Caco-2 (cell line): ENCODE measurements around the gene ASAP2. TPM values are rescaled to one million over a fixed set of nuclear protein-coding genes. Genes with fewer than 3 reads are reported as not detected.

Experiments
- BruUV-seq: library from RNA; stranded (reverse); fragments of 400-500 nt; replicated peaks from 2 replicates; lab custom pipeline; 2021; lab: Mats Ljungman, UMichigan
- CTCF ChIA-PET: fragments of 300-600 bp; sonication (Branson Sonifier 250); formaldehyde crosslinking; loops from one replicate; lab custom pipeline; 2022; ENCODE audit warnings: antibody characterized with exemption; lab: Charles Lee
- POLR2A ChIA-PET: fragments of 300-600 bp; sonication (Branson Sonifier 250); formaldehyde crosslinking; loops from one replicate; lab custom pipeline; 2022; ENCODE audit warnings: antibody characterized with exemption; lab: Charles Lee
- DNase-seq, 2 experiments: peaks; one replicate each; pipeline versions ENCODE4 v3.0.0 to v3.0.0-alpha.2; 2020 to 2022
- H3K27me3 ChIP-seq: replicated peaks from 2 replicates; pipeline ENCODE4 v1.6.0; 2011; ENCODE audit warnings: low read length; ENCODE audit not compliant: control insufficient read depth, insufficient read depth
- H3K36me3 ChIP-seq: 2 replicates; pipeline ENCODE4 v1.5.1; 2011; ENCODE audit warnings: low read length; ENCODE audit not compliant: control insufficient read depth, insufficient read depth
- H3K4me1 ChIP-seq: fragments of 250-450 bp; sonication (Bioruptor Pico); 2 replicates; pipeline ENCODE4 v1.5.1; 2020; ENCODE audit warnings: mild to moderate bottlenecking
- H3K4me3 ChIP-seq: 2 replicates; pipeline ENCODE4 v1.5.1; 2011; ENCODE audit warnings: low read depth, mild to moderate bottlenecking, control low read depth, low read length
- H3K9me3 ChIP-seq: fragments of 250-450 bp; sonication (Bioruptor Pico); 2 replicates; pipeline ENCODE4 v1.5.1; 2020; ENCODE audit warnings: mild to moderate bottlenecking, moderate library complexity
- H3K27ac Mint-ChIP-seq: one replicate; pipeline ENCODE4 v1.8.0; 2022; ENCODE audit warnings: mixed read lengths; ENCODE audit not compliant: unreplicated experiment
- H3K27me3 Mint-ChIP-seq: one replicate; pipeline ENCODE4 v1.8.0; 2022; ENCODE audit warnings: mixed read lengths; ENCODE audit not compliant: insufficient read depth, unreplicated experiment
- H3K36me3 Mint-ChIP-seq: one replicate; pipeline ENCODE4 v1.8.0; 2022; ENCODE audit warnings: mild to moderate bottlenecking, mixed read lengths; ENCODE audit not compliant: insufficient read depth, unreplicated experiment
- H3K4me1 Mint-ChIP-seq: one replicate; pipeline ENCODE4 v1.8.0; 2022; ENCODE audit warnings: low read depth, mixed read lengths; ENCODE audit not compliant: unreplicated experiment
- H3K4me3 Mint-ChIP-seq: one replicate; pipeline ENCODE4 v1.8.0; 2022; ENCODE audit warnings: mild to moderate bottlenecking, moderate library complexity, mixed read lengths; ENCODE audit not compliant: unreplicated experiment
- H3K9me3 Mint-ChIP-seq: one replicate; pipeline ENCODE4 v1.8.0; 2022; ENCODE audit warnings: mixed read lengths; ENCODE audit not compliant: unreplicated experiment
- CTCF ChIP-seq, 2 experiments: fragments of 200-600 bp in 1 of 2; IDR thresholded peaks; 1 replicate in 1 of 2; 2 replicates in 1 of 2; pipeline versions ENCODE4 v1.5.1 to v1.8.0; 2011 to 2022; ENCODE audit warnings: antibody characterized with exemption in 1 of 2, control low read depth in 1 of 2, inconsistent platforms in 1 of 2, low read depth in 1 of 2, low read length in 1 of 2, mild to moderate bottlenecking in 1 of 2, moderate library complexity in 1 of 2; ENCODE audit not compliant: insufficient read depth in 1 of 2, severe bottlenecking in 1 of 2, unreplicated experiment in 1 of 2
- intact Hi-C: fragments of 100-400 bp; cut with micrococcal nuclease; formaldehyde crosslinking; loops from one replicate; pipeline ENCODE4 v1.10.0; 2022; ENCODE audit not compliant: unreplicated experiment
- total RNA-seq: library from RNA; stranded (reverse); gene quantifications from 2 replicates; pipeline ENCODE4 v1.2.3, GENCODE V29; 2022

The ASAP2 gene
- total RNA-seq, 1 experiment from 2014 or later = 25.6 TPM

- CTCF ChIA-PET = no interaction called here
- Mint-ChIP-seq H3K36me3 (peaks cover 10% of the 10 kb centered on the region), H3K27ac (no peak overlapping the region), H3K9me3 (no peaks in the 10 kb centered on the region), H3K4me3 (no peak overlapping the region), H3K27me3 (no peaks in the 10 kb centered on the region), H3K4me1 (peaks cover 19% of the 10 kb centered on the region)
- intact Hi-C loops = no loop called here
- no peaks in the 10 kb centered on the region for H3K36me3 ChIP-seq
- H3K4me3 ChIP-seq = no peak overlapping the region
- POLR2A ChIA-PET = no interaction called here
- DNase-seq = no peak
- H3K27me3 ChIP-seq = no peaks in the 10 kb centered on the region
- peaks cover 22% of the 10 kb centered on the region for H3K4me1 ChIP-seq
- BruUV-seq = no TSS peak
- H3K9me3 ChIP-seq = no peaks in the 10 kb centered on the region
- no peak for TF ChIP-seq CTCF (IDR thresholded peaks at IDR 0.05; ENCODE audit: insufficient read depth in 1 of 2, low read depth in 1 of 2, low read length in 1 of 2, severe bottlenecking in 1 of 2, unreplicated experiment in 1 of 2)
Measured at GRCh38 chr2:9247786-9248185, 41.2 kb downstream of the ASAP2 start.

- ChIA-PET CTCF (no interaction called here), POLR2A (no interaction called here)
- no peaks in the 10 kb centered on the region for H3K27me3 Mint-ChIP-seq
- BruUV-seq = no TSS peak
- H3K27ac Mint-ChIP-seq = no peak overlapping the region
- H3K9me3 ChIP-seq = no peaks in the 10 kb centered on the region
- TF ChIP-seq CTCF (IDR thresholded peaks at IDR 0.05; ENCODE audit: insufficient read depth in 1 of 2, low read depth in 1 of 2, low read length in 1 of 2, severe bottlenecking in 1 of 2, unreplicated experiment in 1 of 2) = no peak
- H3K4me3 ChIP-seq = no peak overlapping the region
- no peaks in the 10 kb centered on the region for H3K9me3 Mint-ChIP-seq
- no peaks in the 10 kb centered on the region; the same call in 1 of the 2 replicates for H3K36me3 ChIP-seq
- H3K36me3 Mint-ChIP-seq = peaks cover 10% of the 10 kb centered on the region
- no peak overlapping the region for H3K4me3 Mint-ChIP-seq
- H3K27me3 ChIP-seq = no peaks in the 10 kb centered on the region
- DNase-seq = no peak
- peaks cover 19% of the 10 kb centered on the region for H3K4me1 Mint-ChIP-seq
- peaks cover 22% of the 10 kb centered on the region for H3K4me1 ChIP-seq
- intact Hi-C loops = no loop called here
Measured at GRCh38 chr2:9248363-9248762, 41.8 kb downstream of the ASAP2 start.

- BruUV-seq = no TSS peak
- no peaks in the 10 kb centered on the region for H3K9me3 ChIP-seq
- peaks cover 22% of the 10 kb centered on the region for H3K4me1 ChIP-seq
- H3K27me3 ChIP-seq = no peaks in the 10 kb centered on the region
- no peak overlapping the region for H3K4me3 ChIP-seq
- intact Hi-C loops = no loop called here
- CTCF ChIA-PET = no interaction called here
- Mint-ChIP-seq H3K4me1 (peaks cover 19% of the 10 kb centered on the region), H3K36me3 (peaks cover 10% of the 10 kb centered on the region), H3K27me3 (no peaks in the 10 kb centered on the region), H3K27ac (peak overlapping the region; percentile 13), H3K9me3 (no peaks in the 10 kb centered on the region), H3K4me3 (no peak overlapping the region)
- POLR2A ChIA-PET = no interaction called here
- no peaks in the 10 kb centered on the region; the same call in 1 of the 2 replicates for H3K36me3 ChIP-seq
- no peak for TF ChIP-seq CTCF (IDR thresholded peaks at IDR 0.05; ENCODE audit: insufficient read depth in 1 of 2, low read depth in 1 of 2, low read length in 1 of 2, severe bottlenecking in 1 of 2, unreplicated experiment in 1 of 2)
- no peak for DNase-seq
Measured at GRCh38 chr2:9249020-9249800, 42.6 kb downstream of the ASAP2 start.
